Loucy (cell line): ENCODE measurements around the gene TMC5.

Source experiments
- H2AFZ ChIP-seq: fragments of 200-600 bp; sonication (generic); 2 replicates; pipeline ENCODE4 v1.6.0; 2016; ENCODE audit warnings: antibody characterized with exemption, mild to moderate bottlenecking, low read length, moderate library complexity
- H3F3A ChIP-seq: fragments of 200-600 bp; 2 replicates; pipeline ENCODE4 v1.6.0; 2016; ENCODE audit warnings: antibody characterized with exemption, low read depth, mild to moderate bottlenecking
- H3K27me3 ChIP-seq: fragments of 200-600 bp; sonication (generic); 2 replicates; pipeline ENCODE4 v1.6.1; 2014; ENCODE audit warnings: low read length, mild to moderate bottlenecking; ENCODE audit not compliant: insufficient read depth, poor library complexity, severe bottlenecking
- H3K36me3 ChIP-seq: fragments of 200-600 bp; sonication (generic); 2 replicates; pipeline ENCODE4 v1.6.1; 2016; ENCODE audit warnings: low read length; ENCODE audit not compliant: insufficient read depth
- H3K4me1 ChIP-seq: fragments of 200-600 bp; sonication (generic); 2 replicates; pipeline ENCODE4 v1.5.1; 2014; ENCODE audit warnings: low read length, mild to moderate bottlenecking; ENCODE audit not compliant: insufficient read depth, poor library complexity, severe bottlenecking
- H3K4me2 ChIP-seq: fragments of 200-600 bp; sonication (generic); 2 replicates; pipeline ENCODE4 v1.6.0; 2014; ENCODE audit warnings: antibody characterized with exemption, low read length, low read depth, mild to moderate bottlenecking; ENCODE audit not compliant: poor library complexity, severe bottlenecking
- H3K4me3 ChIP-seq: fragments of 200-600 bp; sonication (generic); 2 replicates; pipeline ENCODE4 v1.5.1; 2014; ENCODE audit warnings: low read length, mild to moderate bottlenecking, mixed read lengths; ENCODE audit not compliant: poor library complexity, severe bottlenecking
- H3K79me2 ChIP-seq: fragments of 200-600 bp; sonication (generic); 2 replicates; pipeline ENCODE4 v1.6.1; 2014; ENCODE audit warnings: low read length; ENCODE audit not compliant: insufficient read depth
- H3K9ac ChIP-seq: fragments of 200-600 bp; sonication (generic); 2 replicates; pipeline ENCODE4 v1.6.0; 2014; ENCODE audit warnings: mild to moderate bottlenecking, low read depth, low read length, moderate library complexity; ENCODE audit not compliant: poor library complexity, severe bottlenecking
- H3K9me2 ChIP-seq: fragments of 200-600 bp; sonication (generic); replicated peaks from 2 replicates; pipeline ENCODE4 v1.6.1; 2016; ENCODE audit warnings: low read depth, low read length, mixed read lengths
- H3K9me3 ChIP-seq: fragments of 200-600 bp; sonication (generic); 2 replicates; pipeline ENCODE4 v1.6.1; 2014; ENCODE audit warnings: mild to moderate bottlenecking, antibody characterized with exemption, low read length, low read depth; ENCODE audit not compliant: insufficient read depth
- H4K20me1 ChIP-seq: fragments of 200-600 bp; sonication (generic); 2 replicates; pipeline ENCODE4 v1.6.0; 2014; ENCODE audit warnings: antibody characterized with exemption, low read length, mild to moderate bottlenecking; ENCODE audit not compliant: insufficient read depth, poor library complexity, severe bottlenecking
- EZH2phosphoT487 ChIP-seq: fragments of 200-600 bp; IDR thresholded peaks from 2 replicates; pipeline ENCODE4 v1.6.1; 2018; ENCODE audit warnings: antibody characterized with exemption, mild to moderate bottlenecking, moderate library complexity, borderline replicate concordance
- TF ChIP-seq, protein P1 (sequence below): fragments of 200-600 bp; sonication (generic); conservative IDR thresholded peaks from 2 replicates; pipeline ENCODE4 v1.5.1; 2014; ENCODE audit warnings: mild to moderate bottlenecking, antibody characterized with exemption, low read length

TMC5 gene

DNA sequence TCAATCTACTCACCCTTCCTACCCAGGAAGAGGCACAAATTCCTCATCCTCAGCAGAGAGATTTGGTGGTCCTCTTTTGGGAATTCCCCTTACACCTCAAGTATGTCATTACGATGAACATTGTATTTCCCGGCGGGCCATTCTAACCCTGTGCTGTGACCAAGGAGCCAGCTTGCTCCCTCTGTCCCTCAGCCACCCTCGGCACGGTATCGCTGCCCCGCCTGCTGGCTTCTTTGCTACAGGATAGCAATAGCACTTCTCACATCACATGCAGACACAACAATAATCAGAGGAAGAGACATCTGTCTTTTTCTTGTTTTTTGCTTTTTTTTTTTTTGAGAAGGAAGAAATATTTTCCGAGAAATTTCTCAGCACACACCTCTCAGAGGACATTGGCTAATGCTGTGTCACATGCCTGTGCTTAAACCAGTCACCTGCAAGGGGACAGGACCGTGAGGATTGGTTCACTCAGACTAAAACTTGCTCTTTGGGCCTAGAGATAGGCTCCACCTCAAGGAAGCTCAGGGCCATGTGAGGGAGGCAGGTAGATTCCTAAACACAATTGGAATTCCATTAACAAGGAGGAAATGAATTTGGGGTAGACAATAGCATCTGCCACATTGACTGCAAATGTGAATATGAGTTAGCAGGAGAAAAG is 41.2 kb downstream of the TMC5 start:
- Histone ChIP-seq H3K4me2 (no peak overlapping the region), H3F3A (no peaks in the 10 kb centered on the region), H3K4me3 (no peak overlapping the region), H3K9me2 (no peaks in the 10 kb centered on the region), H3K27me3 (no peaks in the 10 kb centered on the region), H3K4me1 (no peaks in the 10 kb centered on the region), H3K79me2 (no peaks in the 10 kb centered on the region), H4K20me1 (no peaks in the 10 kb centered on the region), H3K9ac (no peak overlapping the region), H3K9me3 (no peaks in the 10 kb centered on the region), H2AFZ (no peak overlapping the region), H3K36me3 (no peaks in the 10 kb centered on the region)
- TF ChIP-seq, protein P1, sequence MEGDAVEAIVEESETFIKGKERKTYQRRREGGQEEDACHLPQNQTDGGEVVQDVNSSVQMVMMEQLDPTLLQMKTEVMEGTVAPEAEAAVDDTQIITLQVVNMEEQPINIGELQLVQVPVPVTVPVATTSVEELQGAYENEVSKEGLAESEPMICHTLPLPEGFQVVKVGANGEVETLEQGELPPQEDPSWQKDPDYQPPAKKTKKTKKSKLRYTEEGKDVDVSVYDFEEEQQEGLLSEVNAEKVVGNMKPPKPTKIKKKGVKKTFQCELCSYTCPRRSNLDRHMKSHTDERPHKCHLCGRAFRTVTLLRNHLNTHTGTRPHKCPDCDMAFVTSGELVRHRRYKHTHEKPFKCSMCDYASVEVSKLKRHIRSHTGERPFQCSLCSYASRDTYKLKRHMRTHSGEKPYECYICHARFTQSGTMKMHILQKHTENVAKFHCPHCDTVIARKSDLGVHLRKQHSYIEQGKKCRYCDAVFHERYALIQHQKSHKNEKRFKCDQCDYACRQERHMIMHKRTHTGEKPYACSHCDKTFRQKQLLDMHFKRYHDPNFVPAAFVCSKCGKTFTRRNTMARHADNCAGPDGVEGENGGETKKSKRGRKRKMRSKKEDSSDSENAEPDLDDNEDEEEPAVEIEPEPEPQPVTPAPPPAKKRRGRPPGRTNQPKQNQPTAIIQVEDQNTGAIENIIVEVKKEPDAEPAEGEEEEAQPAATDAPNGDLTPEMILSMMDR: no peak
- no peak for TF ChIP-seq EZH2phosphoT487

DNA sequence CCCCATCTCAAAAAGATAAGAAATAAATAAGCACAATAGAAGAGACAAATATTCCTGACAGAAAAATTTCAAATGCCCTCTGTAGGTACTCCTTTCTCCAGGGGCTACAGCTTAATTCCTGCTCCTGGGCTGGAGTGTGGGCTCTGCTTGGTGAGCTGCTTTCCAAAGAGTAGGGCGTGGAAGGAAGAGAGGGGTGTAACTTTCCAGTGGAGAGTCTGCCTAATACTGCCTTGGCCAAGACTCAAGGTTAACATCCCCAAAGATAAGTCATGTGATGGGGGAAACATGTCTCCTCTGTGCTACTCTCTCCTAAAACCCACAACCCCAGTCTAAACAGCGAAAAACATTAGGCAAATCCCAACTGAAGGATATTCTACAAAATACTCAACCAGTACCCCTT is 42.7 kb downstream of the TMC5 start:
- H3K4me2 ChIP-seq: no peak overlapping the region
- no peaks in the 10 kb centered on the region for H3K79me2 ChIP-seq
- no peak overlapping the region for H3K4me3 ChIP-seq
- no peaks in the 10 kb centered on the region for H3K27me3 ChIP-seq
- no peak overlapping the region for H2AFZ ChIP-seq
- no peaks in the 10 kb centered on the region for H3K9me2 ChIP-seq
- no peaks in the 10 kb centered on the region for H3K36me3 ChIP-seq
- no peak for TF ChIP-seq EZH2phosphoT487
- H3K9ac ChIP-seq: no peak overlapping the region
- H3F3A ChIP-seq: no peaks in the 10 kb centered on the region
- no peaks in the 10 kb centered on the region for H4K20me1 ChIP-seq
- no peaks in the 10 kb centered on the region for H3K4me1 ChIP-seq
- H3K9me3 ChIP-seq: no peaks in the 10 kb centered on the region

DNA sequence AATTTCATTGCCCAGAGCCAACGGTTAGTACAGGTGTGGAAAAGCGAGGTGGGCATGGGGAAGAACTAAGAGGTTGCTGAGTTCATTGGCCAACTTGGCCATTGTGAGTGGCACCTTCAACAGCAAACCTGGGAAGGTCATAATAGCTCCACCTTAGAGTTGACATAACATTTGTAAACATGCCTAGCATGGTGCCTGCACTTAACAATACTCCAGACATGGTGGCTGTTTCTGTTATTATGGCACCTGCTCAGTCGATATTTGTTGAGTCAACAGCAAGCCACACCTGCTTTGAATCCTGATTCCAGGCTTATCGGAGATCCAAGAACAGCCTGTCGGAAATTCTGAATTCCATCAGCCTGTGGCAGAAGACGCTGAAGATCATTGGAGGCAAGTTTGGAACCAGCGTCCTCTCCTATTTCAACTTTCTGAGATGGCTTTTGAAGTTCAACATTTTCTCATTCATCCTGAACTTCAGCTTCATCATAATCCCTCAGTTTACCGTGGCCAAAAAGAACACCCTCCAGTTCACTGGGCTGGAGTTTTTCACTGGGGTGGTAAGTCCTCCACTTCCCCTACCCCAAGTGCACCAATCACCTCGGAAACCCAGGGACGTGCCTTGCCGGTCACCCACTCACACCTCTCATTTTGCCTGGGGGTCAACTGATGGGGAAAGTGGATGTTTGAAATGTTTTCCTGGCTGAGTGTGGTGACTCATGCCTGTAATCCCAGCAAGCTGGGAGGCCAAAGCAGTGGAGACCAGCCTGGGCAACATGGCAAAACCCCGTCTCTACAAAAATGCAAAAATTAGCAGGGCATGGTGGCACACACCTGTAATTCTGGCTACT is 46.0 kb downstream of the TMC5 start:
- Histone ChIP-seq H3K4me1 (no peaks in the 10 kb centered on the region), H3F3A (no peaks in the 10 kb centered on the region), H4K20me1 (no peaks in the 10 kb centered on the region), H2AFZ (no peak overlapping the region), H3K9ac (no peak overlapping the region), H3K4me3 (no peak overlapping the region), H3K9me3 (no peaks in the 10 kb centered on the region), H3K79me2 (no peaks in the 10 kb centered on the region), H3K27me3 (no peaks in the 10 kb centered on the region), H3K9me2 (no peaks in the 10 kb centered on the region), H3K36me3 (no peaks in the 10 kb centered on the region), H3K4me2 (no peak overlapping the region)
- TF ChIP-seq EZH2phosphoT487: no peak
- TF ChIP-seq, protein P1: no peak
